SK-N-SH (cell line): ENCODE measurements around the gene RILPL1.

Source experiments
- CHD2 ChIP-seq: fragments of 150-350 bp; IDR thresholded peaks from 2 replicates; pipeline ENCODE4 v1.6.1; 2018; ENCODE audit warnings: low read length; ENCODE audit not compliant: partially characterized antibody
- GABPA ChIP-seq: IDR thresholded peaks from 2 replicates; pipeline ENCODE4 v1.4.0; 2012; ENCODE audit warnings: low read depth, mild to moderate bottlenecking
- POLR2AphosphoS5 ChIP-seq: IDR thresholded peaks from 2 replicates; pipeline ENCODE4 v1.6.1; 2012; ENCODE audit warnings: low read depth, low read length
- RAD21 ChIP-seq: IDR thresholded peaks from 2 replicates; pipeline ENCODE4 v1.6.1; 2012; ENCODE audit warnings: mild to moderate bottlenecking, low read length
- TF ChIP-seq, protein P1 (sequence below): IDR thresholded peaks from 2 replicates; pipeline ENCODE4 v1.4.0; 2012; ENCODE audit warnings: low read depth
- TF ChIP-seq, protein P2 (sequence below): fragments of 200-600 bp; sonication (generic); IDR thresholded peaks from 2 replicates; pipeline ENCODE4 v1.6.1; 2017; ENCODE audit warnings: antibody characterized with exemption, mild to moderate bottlenecking, moderate library complexity

DNA sequence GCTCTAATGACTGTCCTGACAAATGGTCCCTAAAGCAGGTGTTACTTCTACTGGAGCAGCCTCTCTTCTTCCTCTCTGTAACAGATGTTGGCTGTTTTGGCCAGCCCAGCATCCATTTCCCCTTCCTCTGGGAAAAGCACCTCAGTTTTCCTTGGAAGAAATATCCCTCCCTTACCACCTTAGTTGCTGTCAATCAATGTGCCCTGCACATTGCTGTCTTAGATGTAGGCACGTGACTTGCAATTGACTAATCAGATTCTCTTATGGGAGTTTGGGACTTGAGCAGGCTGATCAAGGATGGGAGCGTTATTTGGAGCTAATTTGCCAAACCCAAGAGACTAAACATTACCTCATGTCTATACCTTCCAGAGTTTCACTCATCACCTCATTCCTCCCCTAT is 38.9 kb upstream of the RILPL1 start:
- TF ChIP-seq GABPA (no peak), RAD21 (no peak), POLR2AphosphoS5 (no peak), CHD2 (no peak)
- TF ChIP-seq, protein P1, sequence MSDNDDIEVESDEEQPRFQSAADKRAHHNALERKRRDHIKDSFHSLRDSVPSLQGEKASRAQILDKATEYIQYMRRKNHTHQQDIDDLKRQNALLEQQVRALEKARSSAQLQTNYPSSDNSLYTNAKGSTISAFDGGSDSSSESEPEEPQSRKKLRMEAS = no peak
- TF ChIP-seq, protein P2, sequence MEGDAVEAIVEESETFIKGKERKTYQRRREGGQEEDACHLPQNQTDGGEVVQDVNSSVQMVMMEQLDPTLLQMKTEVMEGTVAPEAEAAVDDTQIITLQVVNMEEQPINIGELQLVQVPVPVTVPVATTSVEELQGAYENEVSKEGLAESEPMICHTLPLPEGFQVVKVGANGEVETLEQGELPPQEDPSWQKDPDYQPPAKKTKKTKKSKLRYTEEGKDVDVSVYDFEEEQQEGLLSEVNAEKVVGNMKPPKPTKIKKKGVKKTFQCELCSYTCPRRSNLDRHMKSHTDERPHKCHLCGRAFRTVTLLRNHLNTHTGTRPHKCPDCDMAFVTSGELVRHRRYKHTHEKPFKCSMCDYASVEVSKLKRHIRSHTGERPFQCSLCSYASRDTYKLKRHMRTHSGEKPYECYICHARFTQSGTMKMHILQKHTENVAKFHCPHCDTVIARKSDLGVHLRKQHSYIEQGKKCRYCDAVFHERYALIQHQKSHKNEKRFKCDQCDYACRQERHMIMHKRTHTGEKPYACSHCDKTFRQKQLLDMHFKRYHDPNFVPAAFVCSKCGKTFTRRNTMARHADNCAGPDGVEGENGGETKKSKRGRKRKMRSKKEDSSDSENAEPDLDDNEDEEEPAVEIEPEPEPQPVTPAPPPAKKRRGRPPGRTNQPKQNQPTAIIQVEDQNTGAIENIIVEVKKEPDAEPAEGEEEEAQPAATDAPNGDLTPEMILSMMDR = no peak
